IMR-90 (cell line): ENCODE results near the gene TMEM81. TPM values are rescaled to one million over a fixed set of nuclear protein-coding genes. Genes with fewer than 3 reads are reported as not detected.

Experiments
- ATAC-seq: fragments of 200-7000 bp; cut with Tn5 transposase; 2 replicates; pipeline ENCODE4 v1.9.1; 2020; ENCODE audit warnings: low read depth, mild to moderate bottlenecking, moderate library complexity
- BruUV-seq: library from RNA; stranded (reverse); fragments of 400-500 nt; replicated peaks from 2 replicates; lab custom pipeline; 2021; lab: Mats Ljungman, UMichigan
- CTCF ChIA-PET: fragments of 300-600 bp; formaldehyde crosslinking; extraction: SDS; loops from one replicate; lab custom pipeline; 2021; ENCODE audit warnings: antibody characterized with exemption; lab: Yijun Ruan, JAX
- POLR2A ChIA-PET: fragments of 300-600 bp; sonication (Branson Sonifier 250); formaldehyde crosslinking; loops from one replicate; lab custom pipeline; 2022; ENCODE audit warnings: antibody characterized with exemption; ENCODE audit not compliant: unreplicated experiment; lab: Charles Lee
- DNase-seq: peaks from one replicate; pipeline ENCODE4 v3.0.0; 2013
- H2AFZ ChIP-seq: replicated peaks from 2 replicates; pipeline ENCODE3; 2013; ENCODE audit warnings: low read length, mild to moderate bottlenecking; ENCODE audit not compliant: poor library complexity
- H2AK5ac ChIP-seq: 2 replicates; pipeline ENCODE4 v1.6.1; 2013; ENCODE audit warnings: low read depth, low read length, inconsistent platforms
- H2AK9ac ChIP-seq: replicated peaks from 2 replicates; pipeline ENCODE3; 2013; ENCODE audit warnings: mild to moderate bottlenecking, low read depth, low read length, moderate library complexity; ENCODE audit not compliant: poor library complexity
- H2BK120ac ChIP-seq: 2 replicates; pipeline ENCODE4 v1.6.1; 2013; ENCODE audit warnings: low read depth, low read length, inconsistent platforms
- H2BK15ac ChIP-seq: 3 replicates; pipeline ENCODE4 v1.6.1; 2013; ENCODE audit warnings: low read depth, low read length, inconsistent platforms
- H2BK20ac ChIP-seq: 2 replicates; pipeline ENCODE4 v1.6.1; 2013; ENCODE audit warnings: low read depth, mild to moderate bottlenecking, inconsistent platforms, low read length, moderate library complexity
- H2BK5ac ChIP-seq: 2 replicates; pipeline ENCODE4 v1.6.1; 2013; ENCODE audit warnings: mild to moderate bottlenecking, low read depth, low read length, inconsistent platforms; ENCODE audit not compliant: poor library complexity, severe bottlenecking
- H3K14ac ChIP-seq: replicated peaks from 2 replicates; pipeline ENCODE4 v1.6.1; 2013; ENCODE audit warnings: low read depth, low read length, inconsistent platforms
- H3K18ac ChIP-seq: 2 replicates; pipeline ENCODE4 v1.6.1; 2013; ENCODE audit warnings: low read depth, low read length, control low read depth
- H3K23ac ChIP-seq: 2 replicates; pipeline ENCODE4 v1.6.1; 2013; ENCODE audit warnings: low read depth, low read length, inconsistent platforms
- H3K27ac ChIP-seq: 2 replicates; pipeline ENCODE4 v1.5.1; 2013; ENCODE audit warnings: mild to moderate bottlenecking, control low read depth, low read length; ENCODE audit not compliant: insufficient read depth
- H3K27me3 ChIP-seq: 2 replicates; pipeline ENCODE4 v1.6.1; 2013; ENCODE audit warnings: low read length; ENCODE audit not compliant: control insufficient read depth, insufficient read depth
- H3K36me3 ChIP-seq: 2 replicates; pipeline ENCODE4 v1.6.1; 2013; ENCODE audit warnings: low read length, mixed read lengths; ENCODE audit not compliant: control insufficient read depth, insufficient read depth
- H3K4ac ChIP-seq: 2 replicates; pipeline ENCODE4 v1.6.1; 2013; ENCODE audit warnings: low read depth, low read length, inconsistent platforms
- H3K4me1 ChIP-seq: 2 replicates; pipeline ENCODE4 v1.6.1; 2013; ENCODE audit warnings: low read length, mixed read lengths; ENCODE audit not compliant: control insufficient read depth, insufficient read depth
- H3K4me2 ChIP-seq: 2 replicates; pipeline ENCODE4 v1.6.1; 2013; ENCODE audit warnings: low read depth, mild to moderate bottlenecking, control low read depth, low read length, moderate library complexity
- H3K4me3 ChIP-seq: 2 replicates; pipeline ENCODE4 v1.5.1; 2013; ENCODE audit warnings: low read depth, mild to moderate bottlenecking, control low read depth, low read length, moderate library complexity; ENCODE audit not compliant: insufficient read depth
- H3K56ac ChIP-seq: 2 replicates; pipeline ENCODE4 v1.6.1; 2013; ENCODE audit warnings: low read length, inconsistent platforms; ENCODE audit not compliant: insufficient read depth; ENCODE audit errors: extremely low read depth
- H3K79me1 ChIP-seq, 2 experiments: 2 replicates each; pipeline ENCODE4 v1.6.1; 2013; ENCODE audit warnings: low read length in 2 of 2, inconsistent platforms in 1 of 2, low read depth in 1 of 2
- H3K9ac ChIP-seq: 2 replicates; pipeline ENCODE4 v1.6.1; 2013; ENCODE audit warnings: low read depth, low read length, control low read depth
- H3K9me1 ChIP-seq: 2 replicates; pipeline ENCODE4 v1.6.1; 2013; ENCODE audit warnings: low read length, inconsistent platforms; ENCODE audit not compliant: insufficient read depth
- H3K9me3 ChIP-seq: 2 replicates; pipeline ENCODE4 v1.6.1; 2013; ENCODE audit warnings: low read length; ENCODE audit not compliant: control insufficient read depth, insufficient read depth
- H4K20me1 ChIP-seq: 2 replicates; pipeline ENCODE4 v1.6.1; 2013; ENCODE audit warnings: low read length, inconsistent platforms; ENCODE audit not compliant: insufficient read depth
- H4K5ac ChIP-seq: 2 replicates; pipeline ENCODE4 v1.6.1; 2013; ENCODE audit warnings: mild to moderate bottlenecking, low read depth, low read length, control low read depth
- H4K8ac ChIP-seq, 2 experiments: 2 replicates each; pipeline ENCODE4 v1.6.1; 2013; ENCODE audit warnings: low read depth in 2 of 2, low read length in 2 of 2, control low read depth in 1 of 2, inconsistent platforms in 1 of 2
- H4K91ac ChIP-seq: 2 replicates; pipeline ENCODE4 v1.6.1; 2013; ENCODE audit warnings: low read depth, low read length, inconsistent platforms; ENCODE audit not compliant: insufficient read depth
- BHLHE40 ChIP-seq: fragments of 150-350 bp; IDR thresholded peaks from 2 replicates; pipeline ENCODE4 v1.6.1; 2016; ENCODE audit warnings: mild to moderate bottlenecking, low read depth, low read length
- CEBPB ChIP-seq: IDR thresholded peaks from 2 replicates; pipeline ENCODE4 v1.6.1; 2012; ENCODE audit warnings: low read depth, low read length, improper control_type of control experiment
- CHD1 ChIP-seq: IDR thresholded peaks from 2 replicates; pipeline ENCODE4 v1.6.1; 2012; ENCODE audit warnings: low read depth, low read length, improper control_type of control experiment
- CTCF ChIP-seq: conservative IDR thresholded peaks from 2 replicates; pipeline ENCODE4 v1.5.1; 2012; ENCODE audit warnings: mild to moderate bottlenecking, low read depth, low read length, improper control_type of control experiment
- FOS ChIP-seq: fragments of 150-350 bp; IDR thresholded peaks from 2 replicates; pipeline ENCODE4 v1.6.1; 2016; ENCODE audit warnings: low read depth, low read length
- MAFK ChIP-seq: IDR thresholded peaks from 2 replicates; pipeline ENCODE4 v1.6.1; 2012; ENCODE audit warnings: low read depth, low read length, improper control_type of control experiment
- MAZ ChIP-seq: IDR thresholded peaks from 2 replicates; pipeline ENCODE4 v1.6.1; 2012; ENCODE audit warnings: low read depth, mild to moderate bottlenecking, low read length, improper control_type of control experiment, moderate library complexity, borderline replicate concordance
- MXI1 ChIP-seq: IDR thresholded peaks from 2 replicates; pipeline ENCODE4 v1.6.1; 2012; ENCODE audit warnings: low read depth, mild to moderate bottlenecking, low read length, moderate library complexity, borderline replicate concordance
- NFE2L2 ChIP-seq: fragments of 150-350 bp; IDR thresholded peaks from 2 replicates; pipeline ENCODE4 v1.6.1; 2016; ENCODE audit warnings: low read depth, mild to moderate bottlenecking, low read length
- POLR2A ChIP-seq: IDR thresholded peaks from 2 replicates; pipeline ENCODE4 v1.6.1; 2012; ENCODE audit warnings: mild to moderate bottlenecking, low read depth, low read length
- RAD21 ChIP-seq: IDR thresholded peaks from 2 replicates; pipeline ENCODE4 v1.6.1; 2012; ENCODE audit warnings: low read length, improper control_type of control experiment
- RCOR1 ChIP-seq: IDR thresholded peaks from 2 replicates; pipeline ENCODE4 v1.6.1; 2012; ENCODE audit warnings: mild to moderate bottlenecking, low read length, improper control_type of control experiment; ENCODE audit not compliant: insufficient replicate concordance
- RFX5 ChIP-seq: IDR thresholded peaks from 2 replicates; pipeline ENCODE4 v1.8.0; 2012; ENCODE audit warnings: low read depth, mild to moderate bottlenecking, low read length, moderate library complexity
- SMC3 ChIP-seq: fragments of 150-350 bp; IDR thresholded peaks from 2 replicates; pipeline ENCODE4 v1.6.1; 2016; ENCODE audit warnings: low read depth, mild to moderate bottlenecking, antibody characterized with exemption, low read length, moderate library complexity
- WGBS, 2 experiments: methylation state at CpG; one replicate each; pipeline versions ENCODE4 v1.1.5 to v1.1.7; 2013; ENCODE audit warnings: missing lambda C conversion rate in 2 of 2; ENCODE audit not compliant: insufficient read length in 1 of 2; ENCODE audit errors: extremely low coverage in 2 of 2; 5-methylcytosine and 5-hydroxymethylcytosine counted together
- dilution Hi-C: fragments of 300-500 bp; cut with HindIII; formaldehyde crosslinking; loops from one replicate; pipeline ENCODE4 v1.14.3; 2018; ENCODE audit warnings: low sequenced_read_pairs; ENCODE audit not compliant: unreplicated experiment
- in situ Hi-C: fragments of 300-500 bp; cut with MboI; formaldehyde crosslinking; loops from 3 replicates; pipeline ENCODE4 v1.14.3; 2019; ENCODE audit warnings: low sequenced_read_pairs, inconsistent platforms, mixed read lengths
- intact Hi-C: fragments of 100-400 bp; cut with micrococcal nuclease; formaldehyde crosslinking; loops from 2 replicates; pipeline ENCODE4 v1.10.0; 2022
- polyA plus RNA-seq, 3 experiments: library from polyadenylated mRNA; depleted of rRNA; stranded (reverse); fragments of >200 nt; gene quantifications; 2 replicates each; pipeline ENCODE4 v1.2.3, GENCODE V29; 2012; ENCODE audit warnings: low replicate concordance in 1 of 3
- total RNA-seq: library from RNA; depleted of rRNA; stranded (reverse); fragments of >200 nt; gene quantifications from 2 replicates; pipeline ENCODE4 v1.2.3, GENCODE V29; 2012
- TF ChIP-seq, protein P1 (sequence below): fragments of 150-350 bp; IDR thresholded peaks from 2 replicates; pipeline ENCODE4 v1.6.1; 2016; ENCODE audit warnings: low read depth, mild to moderate bottlenecking, low read length, moderate library complexity, borderline replicate concordance
- TF ChIP-seq, protein P2 (sequence below): fragments of 150-350 bp; IDR thresholded peaks from 2 replicates; pipeline ENCODE4 v1.6.1; 2017; ENCODE audit warnings: mild to moderate bottlenecking, antibody characterized with exemption, low read length, low read depth

The TMEM81 gene
- total and polyA plus RNA-seq, 2 of the 4 experiments (the other 2 are of a cell fraction), result 1.5 to 1.8 TPM

GRCh38 chr1:205061665-205062069 is 22.6 kb downstream of the TMEM81 start:
- Histone ChIP-seq H3K36me3 (no peaks in the 10 kb centered on the region), H3K4ac (no peak overlapping the region), H4K8ac (no peak overlapping the region), H3K4me1 (no peaks in the 10 kb centered on the region), H3K27me3 (peaks cover 15% of the 10 kb centered on the region), H2BK5ac (no peak overlapping the region), H3K79me1 (no peaks in the 10 kb centered on the region), H3K23ac (no peak overlapping the region), H3K4me2 (no peak overlapping the region), H2BK15ac (no peak overlapping the region), H3K9ac (no peak overlapping the region), H3K4me3 (no peak overlapping the region), H2AK5ac (no peak overlapping the region), H2BK120ac (no peak overlapping the region), H2AK9ac (peak overlapping the region; percentile 23), H3K9me3 (no peaks in the 10 kb centered on the region), H3K14ac (no peak overlapping the region), H3K27ac (no peak overlapping the region), H3K56ac (no peak overlapping the region), H3K9me1 (no peaks in the 10 kb centered on the region), H2AFZ (peak overlapping the region; percentile 71), H4K5ac (no peak overlapping the region), H2BK20ac (no peak overlapping the region), H3K18ac (no peak overlapping the region), H4K20me1 (no peaks in the 10 kb centered on the region), H4K91ac (no peak overlapping the region)
- dilution Hi-C loops, result no loop called here
- 33% methylated on average over 11 of the region's 13 CpGs; no CpG with 5 or more reads in 1 of the 2 experiments for WGBS, 2 experiments
- DNase-seq (peak; percentile 52), ATAC-seq (peak; percentile 93)
- in situ Hi-C loops, result loop anchor here (5.0 kb wide), 1 partner anchor 74 kb away; no protein-coding TSS in a partner anchor
- POLR2A ChIA-PET, result no interaction called here
- no TSS peak for BruUV-seq
- TF ChIP-seq RAD21 (peak; percentile 72), RCOR1 (no peak), SMC3 (peak; percentile 79), POLR2A (no peak), FOS (no peak), NFE2L2 (no peak), CEBPB (no peak), MXI1 (no peak), MAZ (peak; percentile 98), MAFK (no peak), CHD1 (no peak), RFX5 (no peak), CTCF (peak; percentile 82), BHLHE40 (no peak)
- TF ChIP-seq, protein P1, sequence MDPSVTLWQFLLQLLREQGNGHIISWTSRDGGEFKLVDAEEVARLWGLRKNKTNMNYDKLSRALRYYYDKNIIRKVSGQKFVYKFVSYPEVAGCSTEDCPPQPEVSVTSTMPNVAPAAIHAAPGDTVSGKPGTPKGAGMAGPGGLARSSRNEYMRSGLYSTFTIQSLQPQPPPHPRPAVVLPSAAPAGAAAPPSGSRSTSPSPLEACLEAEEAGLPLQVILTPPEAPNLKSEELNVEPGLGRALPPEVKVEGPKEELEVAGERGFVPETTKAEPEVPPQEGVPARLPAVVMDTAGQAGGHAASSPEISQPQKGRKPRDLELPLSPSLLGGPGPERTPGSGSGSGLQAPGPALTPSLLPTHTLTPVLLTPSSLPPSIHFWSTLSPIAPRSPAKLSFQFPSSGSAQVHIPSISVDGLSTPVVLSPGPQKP, result no peak
- TF ChIP-seq, protein P2, sequence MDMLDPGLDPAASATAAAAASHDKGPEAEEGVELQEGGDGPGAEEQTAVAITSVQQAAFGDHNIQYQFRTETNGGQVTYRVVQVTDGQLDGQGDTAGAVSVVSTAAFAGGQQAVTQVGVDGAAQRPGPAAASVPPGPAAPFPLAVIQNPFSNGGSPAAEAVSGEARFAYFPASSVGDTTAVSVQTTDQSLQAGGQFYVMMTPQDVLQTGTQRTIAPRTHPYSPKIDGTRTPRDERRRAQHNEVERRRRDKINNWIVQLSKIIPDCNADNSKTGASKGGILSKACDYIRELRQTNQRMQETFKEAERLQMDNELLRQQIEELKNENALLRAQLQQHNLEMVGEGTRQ, result no peak
- intact Hi-C loops, result loop anchor here (1.0 kb wide), 3 partner anchors 72 to 253 kb away; no protein-coding TSS in a partner anchor
- CTCF ChIA-PET, result interaction anchor here (0.6 to 2.9 kb wide), 32 partner anchors 8 to 421 kb away, joined by 3 to 31 read pairs (median 4); no protein-coding TSS in a partner anchor
